Erythroblast (primary cell): Measurements from ENCODE around the gene NINL.
A peak's percentile ranks its signal among the peaks of the same experiment; 100 is the strongest.

Experiments
- GATA1 ChIP-seq: IDR thresholded peaks from 2 replicates; pipeline ENCODE4 v1.6.1; 2011; ENCODE audit warnings: low read depth, mild to moderate bottlenecking, control low read depth, low read length, moderate library complexity
- POLR2A ChIP-seq: IDR thresholded peaks from 2 replicates; pipeline ENCODE4 v1.6.1; 2011; ENCODE audit warnings: mild to moderate bottlenecking, low read length

GRCh38 chr20:25407311-25408169, 177.8 kb downstream of the NINL start, which contains the start of gene GINS1:
- TF ChIP-seq POLR2A (peak; percentile 85), GATA1 (no peak)
